Measurements from ENCODE around the gene TMEM255A.
A peak's percentile ranks its signal among the peaks of the same experiment; 100 is the strongest.

TMEM255A gene

GRCh38 chrX:120262859-120263708, 48.2 kb downstream of the TMEM255A start:
- peak; percentile 24 for DNase-seq

GRCh38 chrX:120260369-120260768, 50.9 kb downstream of the TMEM255A start:
- DNase-seq, result peak; percentile 33

DNA sequence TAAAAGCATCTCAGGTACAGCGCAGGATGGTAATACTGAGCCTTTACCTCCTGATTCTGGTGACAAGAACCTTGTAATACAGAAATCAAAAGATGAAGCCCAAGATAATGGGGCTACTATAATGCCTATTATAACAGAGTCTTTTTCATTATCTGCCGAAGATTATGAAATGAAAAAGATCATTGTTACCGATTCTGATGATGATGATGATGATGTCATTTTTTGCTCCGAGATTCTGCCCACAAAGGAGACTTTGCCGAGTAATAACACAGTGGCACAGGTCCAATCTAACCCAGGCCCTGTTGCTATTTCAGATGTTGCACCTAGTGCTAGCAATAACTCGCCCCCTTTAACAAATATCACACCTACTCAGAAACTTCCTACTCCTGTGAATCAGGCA, 57.5 kb downstream of the TMEM255A start:
- no peak for DNase-seq

- DNase-seq, result peak; percentile 31
Observed at GRCh38 chrX:120251471-120252011, 59.7 kb downstream of the TMEM255A start.

- DNase-seq, result peak; percentile 90
Observed at GRCh38 chrX:120250522-120251271, 60.6 kb downstream of the TMEM255A start, which contains the start of gene ZBTB33. Gene ZBTB33 (plus strand): TSS chrX:120250812. CDS start chrX:120253416, 2,604 bp downstream.

DNA sequence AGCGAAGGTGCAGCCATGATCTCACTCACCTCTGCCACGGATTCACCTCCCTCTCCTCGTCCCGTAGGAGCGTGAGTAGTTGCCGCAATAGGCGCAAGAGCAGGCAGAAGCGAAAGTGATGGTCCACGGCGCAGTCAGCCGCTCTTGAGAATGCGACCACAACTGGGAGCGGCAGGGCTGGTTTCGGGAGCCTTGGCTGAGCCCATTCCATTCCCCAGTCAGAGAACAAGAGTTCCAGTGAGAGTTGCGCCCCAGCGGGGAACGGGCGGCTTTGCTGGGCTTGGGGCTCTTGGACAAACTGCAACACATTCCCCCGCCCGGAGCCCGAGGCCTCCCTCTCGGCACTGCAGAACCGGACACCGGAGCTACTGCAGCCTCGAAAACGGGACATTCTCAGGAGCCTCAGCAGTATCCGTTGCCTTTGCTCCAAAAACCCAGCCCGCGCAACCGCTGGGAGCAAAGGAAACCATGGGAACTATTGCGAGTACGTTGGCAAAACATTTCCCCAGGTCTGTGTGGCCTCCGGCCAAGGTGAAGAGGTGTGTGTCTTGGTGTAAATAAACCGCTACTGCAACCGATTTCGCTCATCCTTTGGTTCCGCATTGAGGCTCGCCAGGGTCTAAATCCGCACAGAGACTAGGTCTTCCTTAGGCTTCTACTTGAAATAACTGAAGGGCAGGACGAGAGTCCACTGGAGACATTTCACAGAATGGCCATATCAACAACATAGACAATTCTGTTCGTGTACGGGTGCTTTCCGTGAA, 66.3 kb downstream of the TMEM255A start:
- peak; percentile 77 for DNase-seq

- no peak for DNase-seq
Observed at GRCh38 chrX:120244395-120244734, 66.9 kb downstream of the TMEM255A start.

DNA sequence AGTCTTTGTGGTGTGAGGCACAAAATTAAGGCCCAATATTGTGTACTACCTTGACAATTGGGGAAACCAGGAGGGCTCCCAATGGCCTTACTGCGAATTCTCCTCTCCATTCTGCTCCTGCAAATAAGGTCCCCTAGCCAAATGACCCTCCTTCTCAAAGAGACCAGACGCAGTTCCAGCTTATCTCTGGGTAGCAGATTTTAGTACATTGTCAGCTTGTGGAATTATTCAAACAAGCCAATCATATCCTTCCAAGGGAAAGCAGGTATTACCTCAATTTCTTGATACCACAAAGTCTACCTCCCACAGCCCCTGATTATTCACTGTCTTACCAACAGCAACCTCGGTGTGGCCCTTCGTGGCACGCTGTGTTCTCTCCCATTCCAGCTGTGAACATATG, 68.4 kb downstream of the TMEM255A start:
- no peak for DNase-seq

GRCh38 chrX:120238933-120239332, 72.3 kb downstream of the TMEM255A start:
- DNase-seq, result no peak

- DNase-seq, result no peak
Observed at GRCh38 chrX:120236687-120237479, 74.4 kb downstream of the TMEM255A start.

GRCh38 chrX:120235284-120235683, 76.0 kb downstream of the TMEM255A start:
- no peak for DNase-seq

GRCh38 chrX:120228187-120228908, 82.9 kb downstream of the TMEM255A start:
- DNase-seq, result no peak

DNA sequence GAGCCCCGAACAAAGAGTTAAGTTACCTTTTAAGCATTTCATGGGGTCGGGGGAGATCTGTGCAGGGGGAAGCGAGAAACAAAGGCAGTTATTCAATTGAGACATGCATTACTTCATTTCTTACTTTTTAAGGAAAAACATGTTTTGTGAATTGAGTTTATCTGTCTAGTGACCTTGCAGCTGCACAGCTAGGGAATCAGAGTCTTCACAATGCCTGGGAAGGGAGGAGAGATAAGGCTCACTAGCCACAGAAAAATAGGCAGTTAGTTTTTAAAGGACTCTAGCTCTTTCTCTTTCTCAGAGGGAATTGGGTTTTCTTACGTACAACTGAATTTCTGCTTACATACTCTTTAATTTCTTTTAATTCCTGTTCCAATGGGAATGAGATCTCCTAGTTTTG, 86.9 kb downstream of the TMEM255A start:
- DNase-seq, result no peak

DNA sequence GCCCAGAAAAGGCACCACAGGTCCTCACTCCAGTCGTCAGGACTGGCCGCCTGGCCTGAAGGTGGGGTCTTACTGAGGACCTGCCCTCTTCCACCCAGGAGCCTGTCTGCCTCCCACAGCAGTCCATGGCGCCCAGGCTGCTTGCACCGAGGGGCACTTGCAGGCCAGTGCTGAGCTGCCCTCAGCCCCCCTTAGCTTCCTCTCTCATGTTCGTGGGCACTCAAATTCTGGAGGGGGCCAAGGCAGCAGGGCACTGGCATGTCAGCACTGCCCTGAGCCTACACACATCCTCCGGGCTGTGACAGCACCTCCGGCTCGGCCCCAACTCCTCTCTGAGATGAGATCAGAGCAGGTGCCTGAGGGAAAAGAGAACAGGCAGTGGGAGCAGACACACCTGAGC, 87.9 kb downstream of the TMEM255A start:
- DNase-seq, result no peak

DNA sequence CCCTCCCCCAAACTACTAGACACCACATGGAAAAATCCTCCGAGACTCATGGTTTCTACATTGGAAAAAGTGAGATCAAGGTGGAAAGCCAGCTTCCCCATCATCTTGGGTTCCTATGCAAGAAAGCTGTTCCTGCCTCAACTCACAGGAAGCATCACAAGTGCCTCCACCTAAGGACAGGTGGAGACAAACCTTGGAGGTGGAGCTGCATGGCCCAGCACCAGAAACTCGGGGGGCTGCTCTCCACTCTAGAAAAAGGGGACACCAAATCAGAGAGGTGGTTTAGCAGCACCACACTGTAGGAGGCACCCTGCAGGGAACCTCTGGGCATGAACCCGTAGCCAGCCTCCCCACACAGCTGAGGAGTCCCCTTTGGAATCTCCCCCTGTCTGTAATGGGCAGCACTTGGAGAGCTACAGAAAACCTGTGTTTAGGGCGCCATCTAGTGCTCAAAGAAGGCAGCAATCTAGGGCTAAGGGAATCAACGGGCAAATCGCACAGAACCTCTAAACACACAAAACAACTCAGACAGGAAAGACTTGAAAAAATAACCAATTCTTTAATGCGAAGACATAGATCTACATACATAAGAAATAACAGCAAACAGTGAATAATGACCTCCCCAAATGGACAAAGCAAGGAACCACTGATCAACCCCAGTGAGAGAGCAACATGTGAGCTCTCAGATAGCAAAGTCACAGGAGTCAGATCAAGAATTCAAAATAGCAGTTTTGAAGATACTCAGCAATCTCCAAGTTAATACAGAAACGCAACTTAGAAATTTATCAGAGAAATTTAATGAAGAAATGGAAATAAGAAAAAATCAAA, 97.6 kb downstream of the TMEM255A start:
- peak; percentile 35 for DNase-seq
